GM19193 (cell line): ENCODE results near the gene LSP1.

Experiments
- POLR2A ChIP-seq: IDR thresholded peaks from 4 replicates; pipeline ENCODE4 v1.6.1; 2011; ENCODE audit not compliant: insufficient read depth, insufficient read length; ENCODE audit errors: extremely low read depth

LSP1 gene

DNA sequence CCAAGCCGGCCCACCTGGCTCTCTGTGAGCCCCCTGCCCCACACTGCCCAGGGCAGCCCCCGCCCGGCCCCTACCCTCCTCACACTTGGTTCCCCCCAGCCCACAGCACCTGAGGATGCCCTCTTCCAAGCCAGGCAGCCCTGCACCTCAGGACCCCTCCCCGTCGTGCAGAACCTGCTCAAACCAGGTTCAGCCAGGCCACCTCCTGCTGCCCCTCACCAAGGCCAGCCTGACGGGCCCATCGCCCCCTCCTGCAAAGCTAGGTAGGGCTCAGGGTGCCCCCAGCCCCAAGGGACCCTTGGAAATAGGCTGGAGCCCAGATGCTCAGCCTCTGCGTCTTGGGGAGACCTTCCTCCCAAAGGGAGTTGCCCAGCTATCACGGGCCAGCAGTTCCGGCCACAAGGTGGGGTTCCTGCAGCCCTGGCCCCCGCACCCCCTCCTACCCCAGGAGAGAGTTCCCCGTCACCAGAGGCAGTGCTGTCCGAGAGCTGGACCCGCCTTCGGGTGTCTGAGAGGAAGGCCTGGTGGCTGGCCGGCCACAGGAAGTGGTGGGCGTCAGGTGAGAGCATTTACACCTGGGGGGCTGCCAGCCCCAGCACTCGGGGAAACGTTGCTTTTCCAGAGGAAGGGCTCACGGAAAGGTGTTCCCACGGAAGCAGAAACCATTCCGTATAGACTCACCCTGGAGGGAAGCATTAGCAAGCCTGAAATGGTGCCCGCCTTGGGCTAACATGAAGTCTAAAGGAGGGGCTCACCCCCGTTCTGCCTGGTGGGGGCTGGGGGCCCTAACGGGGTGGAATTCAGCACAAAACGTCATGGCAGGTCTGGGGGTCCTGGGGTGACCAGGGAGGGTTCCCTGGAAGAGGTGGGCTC is 21.3 kb upstream of the LSP1 start:
- no peak for TF ChIP-seq POLR2A

DNA sequence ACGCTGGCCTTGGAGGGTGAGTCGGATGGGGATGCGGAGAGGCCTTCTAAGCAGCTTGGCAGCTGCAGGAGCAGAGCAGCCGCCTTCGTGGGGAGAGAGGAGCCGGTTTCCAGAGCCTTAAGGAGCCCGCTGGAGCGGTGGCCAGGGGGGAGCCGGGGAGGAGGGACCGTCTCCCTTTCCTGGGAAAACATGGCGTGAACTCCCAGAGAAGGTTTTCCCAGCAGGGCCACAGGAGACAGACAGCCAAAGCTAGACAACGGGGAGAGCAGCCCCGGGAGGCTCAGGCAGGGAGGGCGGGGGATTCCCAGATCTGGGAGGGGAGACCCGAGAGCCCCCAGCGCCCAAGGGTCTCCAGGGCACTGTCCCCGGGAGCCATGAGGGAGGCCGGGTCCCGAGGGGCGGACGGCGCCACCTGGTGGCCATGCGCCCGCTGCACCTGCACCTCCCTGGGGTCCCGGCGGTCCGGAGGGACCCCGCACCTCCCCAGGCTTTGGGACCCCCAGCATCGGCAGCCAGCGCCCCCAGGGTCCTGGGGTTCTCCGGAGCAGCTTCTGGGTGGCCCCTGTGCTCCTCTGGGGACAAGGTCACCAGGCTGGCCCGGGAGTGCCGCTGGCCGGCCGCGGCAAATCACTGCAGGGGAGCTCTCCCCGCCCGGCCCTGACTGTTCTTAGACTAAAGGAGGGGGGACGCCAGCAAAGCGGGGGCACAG is 20.5 kb upstream of the LSP1 start:
- no peak for TF ChIP-seq POLR2A

DNA sequence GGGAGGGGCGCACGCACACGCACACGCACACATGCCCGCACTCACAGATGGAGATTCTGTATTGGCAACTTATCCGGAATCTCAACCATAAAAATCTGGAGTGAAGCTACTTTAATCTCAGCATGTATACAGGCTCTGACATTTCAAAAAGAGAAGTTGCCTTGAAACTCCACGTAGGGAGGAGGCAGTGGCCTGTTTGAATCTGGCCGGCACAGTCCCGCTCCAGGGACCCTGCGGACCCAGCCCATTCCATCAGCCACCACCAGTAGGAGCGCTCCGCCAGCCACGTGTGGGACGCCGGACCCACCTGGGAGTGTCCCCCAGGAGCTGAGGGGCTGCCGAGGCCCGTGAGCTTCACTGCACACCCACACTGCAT is 20.0 kb upstream of the LSP1 start:
- TF ChIP-seq POLR2A = no peak

DNA sequence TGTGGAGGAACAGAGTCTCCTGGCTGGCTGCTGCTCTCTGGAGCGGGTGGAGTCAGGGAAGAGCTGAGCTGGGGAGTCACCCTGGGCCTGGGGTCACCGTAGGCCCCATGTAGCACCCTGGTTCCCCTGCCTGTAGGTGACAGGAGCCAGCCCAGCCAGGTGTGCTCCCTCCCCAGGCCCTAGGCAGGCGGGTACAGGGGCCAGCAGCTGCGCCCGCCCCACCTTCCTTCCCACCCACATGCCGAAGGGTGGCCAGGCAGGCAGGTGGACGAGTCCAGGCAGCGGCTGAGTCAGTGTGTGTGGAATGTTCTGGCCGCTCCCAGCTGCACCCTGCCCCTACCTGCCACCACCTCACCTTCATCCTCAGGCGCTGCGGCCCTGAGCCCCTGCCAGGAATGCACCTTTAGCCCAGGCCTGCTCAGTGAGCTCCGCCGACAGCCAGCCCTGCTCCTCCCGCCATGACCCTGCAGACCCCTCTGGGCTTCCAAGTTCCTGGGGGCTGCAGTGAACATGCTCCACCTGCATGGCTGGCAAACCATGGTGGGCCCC is 18.7 kb upstream of the LSP1 start:
- no peak for TF ChIP-seq POLR2A

DNA sequence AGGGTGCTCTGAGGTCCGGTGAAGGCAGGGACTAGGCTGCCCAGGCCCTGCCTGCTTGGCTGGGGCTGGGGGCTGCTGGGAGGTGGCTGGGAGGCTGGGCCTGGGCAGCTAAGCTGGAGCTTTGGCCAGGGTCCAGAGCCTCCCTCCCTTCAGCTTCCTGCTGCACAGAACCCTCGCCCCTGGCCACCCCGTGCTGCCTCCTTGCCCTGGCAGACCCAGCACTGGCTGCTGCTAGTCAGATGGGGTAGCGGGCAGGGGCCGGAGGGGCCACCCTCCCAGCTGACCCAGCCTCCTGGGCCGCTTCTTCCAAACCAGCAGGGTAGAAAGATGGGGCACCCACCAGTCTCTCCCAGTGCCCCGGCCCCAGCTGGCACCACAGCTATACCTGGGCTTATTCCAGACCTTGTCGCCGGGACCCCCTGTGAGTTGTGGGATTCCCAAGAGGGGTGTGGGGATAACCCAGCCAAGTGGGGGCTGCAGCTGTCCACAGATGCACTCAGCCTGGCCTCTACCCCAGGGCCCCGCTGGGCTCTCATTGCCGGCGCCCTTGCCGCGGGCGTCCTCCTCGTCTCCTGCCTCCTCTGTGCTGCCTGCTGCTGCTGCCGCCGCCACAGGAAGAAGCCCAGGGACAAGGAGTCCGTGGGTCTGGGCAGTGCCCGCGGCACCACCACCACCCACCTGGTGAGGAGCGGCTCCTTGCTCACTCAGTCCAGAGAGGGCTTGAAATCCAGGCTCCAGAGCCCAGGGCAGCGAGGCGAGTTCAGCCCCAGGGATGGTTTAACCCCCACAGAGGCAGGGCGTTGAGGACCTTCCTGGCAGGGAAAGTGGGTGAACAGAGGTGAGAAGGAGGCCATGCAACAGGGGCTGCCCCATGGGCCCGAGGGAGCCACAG is 17.9 kb upstream of the LSP1 start, which contains the start of gene SYT8:
TSS of gene SYT8 (plus strand) at position 212 of the 892 bp plus-strand sequence. CDS start at position 328, 116 bp downstream.
- no peak for TF ChIP-seq POLR2A

DNA sequence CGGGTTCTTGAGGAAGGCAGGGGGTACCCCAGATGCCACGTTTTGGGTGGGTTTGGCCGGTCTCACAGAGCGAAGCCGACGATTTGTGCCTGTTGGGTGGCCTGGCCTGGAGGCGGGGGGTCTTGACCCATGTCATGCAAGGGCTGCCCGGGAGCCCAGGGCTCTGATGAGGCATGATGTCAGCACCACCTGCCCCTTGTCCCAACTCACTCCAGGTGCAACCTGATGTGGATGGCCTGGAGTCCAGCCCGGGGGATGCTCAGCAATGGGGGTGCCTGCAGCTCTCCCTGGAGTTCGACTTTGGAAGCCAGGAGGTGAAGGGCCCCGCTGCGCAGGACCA is 17.2 kb upstream of the LSP1 start:
- TF ChIP-seq POLR2A = no peak

DNA sequence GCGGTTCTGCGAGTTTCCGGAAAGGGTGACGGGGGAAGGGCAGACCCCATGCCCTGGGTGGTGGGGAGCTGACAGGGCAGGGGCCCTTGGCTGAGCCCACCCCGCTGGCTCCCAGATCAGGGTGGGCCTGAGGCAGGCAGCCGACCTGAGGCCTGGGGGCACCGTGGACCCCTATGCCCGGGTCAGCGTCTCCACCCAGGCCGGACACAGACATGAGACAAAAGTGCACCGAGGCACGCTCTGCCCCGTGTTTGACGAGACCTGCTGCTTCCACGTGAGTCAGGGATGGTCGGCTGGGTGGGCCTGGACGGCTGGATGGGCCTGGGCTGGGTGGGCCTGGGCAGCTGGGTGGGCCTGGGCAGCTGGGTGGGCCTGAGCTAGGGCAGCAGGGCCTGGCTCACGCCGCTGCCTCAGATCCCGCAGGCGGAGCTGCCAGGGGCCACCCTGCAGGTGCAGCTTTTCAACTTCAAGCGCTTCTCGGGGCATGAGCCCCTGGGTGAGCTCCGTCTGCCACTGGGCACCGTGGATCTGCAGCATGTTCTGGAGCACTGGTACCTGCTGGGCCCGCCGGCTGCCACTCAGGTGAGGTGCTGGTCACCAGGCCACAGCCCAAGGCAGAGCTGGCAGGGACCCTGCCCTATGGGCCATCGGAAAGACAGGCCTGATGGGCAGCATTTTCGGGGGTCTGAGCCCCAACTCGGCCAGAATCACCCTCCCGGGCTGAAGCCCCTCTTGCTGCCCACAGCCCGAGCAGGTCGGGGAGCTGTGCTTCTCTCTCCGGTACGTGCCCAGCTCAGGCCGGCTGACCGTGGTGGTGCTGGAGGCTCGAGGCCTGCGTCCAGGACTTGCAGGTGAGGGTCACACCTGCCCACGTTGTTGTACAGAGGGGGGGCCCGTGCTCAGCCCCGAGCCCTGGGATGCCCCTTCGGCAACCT is 16.6 kb upstream of the LSP1 start:
- TF ChIP-seq POLR2A = no peak

DNA sequence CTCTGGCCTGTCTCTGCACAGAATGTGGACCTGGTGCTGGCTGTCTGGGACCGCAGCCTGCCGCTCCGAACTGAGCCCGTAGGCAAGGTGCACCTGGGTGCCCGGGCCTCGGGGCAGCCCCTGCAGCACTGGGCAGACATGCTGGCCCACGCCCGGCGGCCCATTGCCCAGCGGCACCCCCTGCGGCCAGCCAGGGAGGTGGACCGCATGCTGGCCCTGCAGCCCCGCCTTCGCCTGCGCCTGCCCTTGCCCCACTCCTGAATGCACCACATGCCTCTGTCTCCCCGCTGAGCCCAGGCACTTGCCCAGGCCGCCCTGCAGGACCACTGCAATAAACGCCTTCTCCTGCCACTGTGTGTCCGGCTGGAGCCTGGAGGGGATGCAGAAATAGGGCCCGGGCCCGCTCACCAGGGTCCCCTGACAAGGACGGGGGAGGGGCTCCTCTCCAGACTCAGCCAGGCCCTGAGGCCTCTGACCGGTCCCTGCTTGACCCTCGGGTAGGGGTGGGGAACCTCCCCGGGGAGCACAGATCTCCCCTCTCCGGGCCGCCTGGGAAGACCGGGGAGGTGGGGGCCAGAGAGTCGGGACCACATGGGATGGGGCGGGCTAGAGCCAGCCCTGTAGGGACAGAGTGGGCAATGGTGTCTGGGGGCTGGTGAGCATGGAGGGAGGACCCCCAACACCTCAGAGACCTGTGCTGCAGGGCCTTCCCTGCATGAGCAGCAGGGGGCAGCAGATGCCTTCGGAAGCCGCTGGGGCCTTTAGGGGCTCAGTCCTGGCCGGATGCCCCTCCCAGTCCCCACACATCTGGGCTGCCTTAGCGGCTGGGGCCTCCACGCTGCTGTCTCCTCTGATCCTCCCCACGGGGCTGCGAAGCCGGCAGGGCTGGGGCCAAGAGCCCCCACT is 15.5 kb upstream of the LSP1 start:
- no peak for TF ChIP-seq POLR2A

DNA sequence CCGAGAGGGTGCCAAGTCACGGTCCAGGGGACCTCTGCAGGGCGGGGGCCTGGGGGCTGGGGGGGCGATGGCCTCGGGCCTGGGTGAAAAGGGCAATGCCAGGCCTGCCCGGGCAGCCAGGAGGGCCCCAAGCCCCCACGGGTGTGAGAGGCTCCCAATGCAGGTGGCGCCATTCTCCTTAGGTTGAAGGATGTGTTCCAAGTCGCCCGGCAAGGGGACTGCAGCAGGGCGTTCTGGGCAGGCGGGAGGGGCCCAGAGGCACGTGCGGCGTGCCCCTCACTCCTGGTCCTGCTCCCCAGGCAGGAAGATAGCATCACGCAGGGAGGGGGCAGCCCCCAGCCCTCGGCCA is 14.8 kb upstream of the LSP1 start:
- no peak for TF ChIP-seq POLR2A

DNA sequence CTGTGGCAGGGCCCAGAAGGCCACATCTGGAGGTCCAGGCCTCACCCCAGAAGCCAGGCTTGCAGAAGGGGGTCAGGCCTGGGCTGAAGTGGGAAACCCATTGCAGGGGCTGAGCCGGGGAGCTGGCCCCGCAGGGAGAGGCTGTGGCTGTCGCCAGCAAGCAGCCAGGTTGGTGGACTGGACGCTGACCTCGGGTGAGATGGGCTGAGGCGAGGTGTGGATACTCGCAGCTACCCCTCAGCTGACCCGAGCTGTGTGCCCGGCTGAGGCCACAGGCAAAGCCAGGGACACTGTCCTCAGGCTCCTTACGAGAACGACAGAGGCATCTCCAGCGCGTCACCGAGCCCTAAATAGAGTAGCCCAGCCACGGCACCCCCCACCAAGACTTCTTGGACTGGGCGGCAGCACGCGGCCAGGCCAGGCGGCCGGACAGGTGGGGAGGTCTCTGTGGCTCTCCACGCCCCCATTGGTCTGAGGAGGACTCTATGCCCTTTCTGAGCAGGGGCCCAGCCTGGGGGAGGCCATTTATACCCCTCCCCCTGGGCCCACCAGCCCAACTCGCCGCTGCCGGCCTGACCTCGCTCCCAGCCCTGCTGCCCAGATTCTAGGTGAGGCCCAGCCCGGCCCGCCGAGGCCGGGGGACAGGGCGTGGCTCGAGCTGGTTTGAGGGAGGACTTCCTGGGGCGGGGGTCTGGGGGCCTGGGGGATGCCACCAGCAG is 14.3 kb upstream of the LSP1 start, which contains the start of gene TNNI2:
TSS of gene TNNI2 (plus strand) at position 556 of the 719 bp plus-strand sequence. CDS start 716 bp downstream, outside the sequence.
- TF ChIP-seq POLR2A = no peak

DNA sequence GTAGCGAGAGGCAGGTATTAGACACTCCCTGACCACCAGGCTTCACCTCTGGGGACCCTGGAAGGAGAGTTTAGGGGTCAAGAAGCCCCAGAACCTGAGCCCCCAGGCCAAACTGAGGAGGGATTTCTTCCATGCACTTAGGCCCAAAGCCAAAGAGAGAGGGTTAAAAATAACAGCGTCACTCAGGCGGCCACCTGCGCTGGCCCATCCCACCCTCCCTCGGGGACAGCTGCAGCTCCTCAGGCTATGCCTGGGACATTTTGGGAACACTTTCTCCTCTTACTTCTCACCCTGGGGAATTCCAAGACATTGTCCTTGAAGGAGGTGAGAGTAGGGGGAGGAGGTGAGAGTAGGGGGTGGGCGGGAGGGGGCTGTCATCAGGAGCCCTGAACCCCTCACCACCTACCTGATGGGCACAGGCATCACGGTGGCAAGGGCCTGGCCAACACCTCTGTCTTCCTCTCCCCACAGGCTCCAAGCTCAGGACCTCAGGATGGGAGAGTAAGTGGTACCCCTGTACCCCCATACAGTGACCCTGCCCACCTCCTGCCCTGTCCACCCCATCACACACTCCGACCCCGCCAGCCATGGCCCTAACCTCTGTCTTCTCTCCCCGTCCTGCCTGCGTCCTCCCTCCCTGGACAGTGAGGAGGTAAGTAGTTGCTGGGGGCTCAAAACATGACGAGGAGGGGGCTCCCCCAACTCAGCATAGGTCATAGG is 13.5 kb upstream of the LSP1 start:
- no peak for TF ChIP-seq POLR2A
